RPMI7951 (cell line): ENCODE results near the gene CAPN7. TPM values are rescaled to one million over a fixed set of nuclear protein-coding genes. Genes with fewer than 3 reads are reported as not detected.
"Not testable (repeated sequence)": the region's sequence is repeated elsewhere in the genome, so short reads cannot be mapped to it uniquely, and the experiment has no call there.

Experiments used
- DNase-seq: peaks from one replicate; pipeline ENCODE4 v3.0.0-alpha.2; 2012; ENCODE audit warnings: low read depth
- total RNA-seq: library from RNA; depleted of rRNA; stranded (reverse); fragments of >200 nt; shearing (Covaris generic); gene quantifications from 2 replicates; pipeline ENCODE4 v1.2.3, GENCODE V29; 2014; rRNA removed

Gene CAPN7
- total RNA-seq: 27.8 and 28.2 TPM in 2 replicates

DNA sequence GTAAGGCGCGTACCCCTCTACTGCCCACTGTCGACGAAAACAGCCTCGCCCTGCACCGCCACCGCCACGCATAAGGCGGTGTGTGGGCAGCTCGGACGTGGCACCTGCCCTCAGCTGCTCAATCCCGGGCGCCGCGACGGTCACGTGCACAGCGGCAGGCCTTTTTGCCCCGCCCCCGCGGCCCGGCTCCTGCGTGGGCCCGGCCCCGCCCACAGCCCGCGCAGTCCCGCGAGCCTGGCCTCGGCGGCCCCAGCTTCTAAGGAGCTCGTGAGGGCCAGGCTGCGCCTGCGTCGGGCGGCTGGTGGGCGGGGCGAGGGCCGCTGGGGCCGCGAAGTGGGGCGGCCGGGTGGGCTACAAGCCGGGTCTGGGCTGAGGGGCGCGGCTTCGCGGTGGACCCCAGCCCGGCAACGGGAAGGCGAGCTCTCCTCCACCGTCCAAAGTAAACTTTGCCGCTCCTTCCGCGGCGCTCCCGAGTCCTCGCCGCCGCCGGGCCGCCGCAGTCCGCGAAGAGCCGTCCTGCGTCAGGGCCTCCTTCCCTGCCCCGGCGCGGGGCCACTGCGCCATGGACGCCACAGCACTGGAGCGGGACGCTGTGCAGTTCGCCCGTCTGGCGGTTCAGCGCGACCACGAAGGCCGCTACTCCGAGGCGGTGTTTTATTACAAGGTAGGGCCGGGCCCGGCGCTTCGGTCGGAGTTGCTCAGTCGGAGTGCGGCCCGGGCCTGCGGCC lies at the start of gene CAPN7:
Gene CAPN7, plus strand, starts transcription at position 313 of the 728 bp plus-strand sequence. Its CDS starts 250 bp downstream, at position 563.
- peak; percentile 95 for DNase-seq

GRCh38 chr3:15157441-15157840 lies 48.6 kb upstream of the CAPN7 start:
- no peak for DNase-seq

- no peak for DNase-seq
Observed at GRCh38 chr3:15159501-15160136, 46.4 kb upstream of the CAPN7 start.

DNA sequence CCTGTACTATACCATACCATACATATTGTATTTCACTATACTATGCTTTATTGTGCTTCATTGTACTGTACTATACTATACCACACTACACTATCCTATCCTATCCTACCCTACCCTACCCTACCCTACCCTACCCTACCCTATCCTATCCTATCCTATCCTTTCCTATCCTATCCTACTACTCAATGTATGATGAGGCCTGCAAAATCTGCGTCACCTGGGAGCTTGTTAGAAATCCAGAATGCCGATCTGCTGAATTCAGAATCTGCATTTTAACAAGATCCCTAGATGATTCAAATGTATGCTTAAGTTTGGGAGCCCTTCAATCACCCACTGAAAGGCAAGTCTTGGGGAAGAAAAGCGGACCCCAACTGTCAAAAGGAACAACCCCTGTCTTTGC lies 45.4 kb upstream of the CAPN7 start:
- no peak for DNase-seq

GRCh38 chr3:15161133-15161532 lies 44.9 kb upstream of the CAPN7 start:
- DNase-seq: no peak

DNA sequence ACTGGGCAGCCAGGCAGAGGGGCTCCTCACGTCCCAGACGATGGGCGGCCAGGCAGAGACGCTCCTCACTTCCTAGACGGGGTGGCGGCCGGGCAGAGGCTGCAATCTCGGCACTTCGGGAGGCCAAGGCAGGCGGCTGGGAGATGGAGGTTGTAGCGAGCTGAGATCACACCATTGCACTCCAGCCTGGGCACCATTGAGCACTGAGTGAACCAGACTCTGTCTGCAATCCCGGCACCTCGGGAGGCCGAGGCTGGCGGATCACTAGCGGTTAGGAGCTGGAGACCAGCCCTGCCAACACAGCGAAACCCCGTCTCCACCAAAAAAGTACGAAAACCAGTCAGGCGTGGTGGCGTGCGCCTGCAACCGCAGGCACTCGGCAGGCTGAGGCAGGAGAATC lies 42.4 kb upstream of the CAPN7 start:
- DNase-seq: not testable (repeated sequence)

GRCh38 chr3:15164340-15164739 lies 41.7 kb upstream of the CAPN7 start:
- DNase-seq: no peak

GRCh38 chr3:15165061-15165460 lies 41.0 kb upstream of the CAPN7 start:
- no peak for DNase-seq

GRCh38 chr3:15166391-15166790 lies 39.7 kb upstream of the CAPN7 start:
- DNase-seq: not testable (repeated sequence)

DNA sequence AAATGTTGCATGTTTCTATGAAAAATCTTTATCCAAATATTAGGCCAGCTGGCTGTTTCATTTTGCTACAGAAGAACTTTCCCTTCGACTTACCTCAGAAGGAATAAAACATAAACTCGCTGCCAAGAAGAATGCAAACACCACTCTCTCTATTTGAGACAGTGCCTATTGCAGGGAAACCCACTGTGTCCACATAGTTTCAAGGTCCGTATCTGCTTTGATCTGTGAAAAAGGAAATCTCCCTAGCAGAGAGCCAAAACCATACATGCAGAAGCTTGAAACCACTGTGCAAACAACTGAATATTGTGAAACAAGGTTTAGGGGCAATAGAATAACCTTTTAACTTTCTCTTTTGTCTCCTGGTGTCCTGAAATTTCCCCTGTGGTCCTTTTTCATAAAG lies 35.0 kb upstream of the CAPN7 start:
- no peak for DNase-seq

DNA sequence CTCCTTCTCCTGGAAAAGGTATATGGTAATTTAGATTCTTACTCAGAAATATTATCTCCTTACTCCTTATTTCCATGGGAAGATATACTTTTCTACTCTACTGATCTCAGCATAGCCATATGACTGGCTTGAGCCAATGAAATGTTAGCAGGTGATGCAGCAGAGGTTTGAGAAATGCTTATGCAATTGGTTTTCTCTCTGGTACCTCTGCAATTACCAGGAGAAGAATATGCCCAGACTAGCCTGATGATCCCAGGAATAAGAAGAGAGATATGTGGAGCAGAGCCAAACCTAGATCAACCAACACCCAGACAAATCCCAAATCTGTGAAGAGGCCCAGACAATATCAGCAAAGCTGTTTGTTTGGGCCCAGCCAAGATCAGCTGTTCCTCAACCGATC lies 33.2 kb upstream of the CAPN7 start:
- DNase-seq: no peak

DNA sequence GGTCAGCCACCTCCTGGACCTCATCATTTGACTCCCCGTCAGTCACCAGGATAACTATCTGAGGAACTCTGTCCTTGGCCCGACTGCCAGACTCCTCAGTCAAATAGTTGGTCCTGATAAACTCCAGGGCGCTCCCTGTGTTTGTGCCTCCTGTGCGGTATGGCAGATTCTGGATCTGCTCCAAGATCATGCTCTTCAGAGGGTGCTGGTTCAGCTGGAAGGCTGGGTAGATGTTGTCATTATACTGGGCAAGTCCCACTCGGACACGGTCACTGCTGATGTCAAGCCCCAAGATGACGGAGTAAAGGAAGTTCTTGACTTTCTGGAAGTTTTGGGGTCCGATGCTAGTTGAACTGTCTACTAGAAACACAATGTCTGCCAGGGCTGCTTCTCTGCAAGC lies 31.1 kb upstream of the CAPN7 start:
- no peak for DNase-seq

DNA sequence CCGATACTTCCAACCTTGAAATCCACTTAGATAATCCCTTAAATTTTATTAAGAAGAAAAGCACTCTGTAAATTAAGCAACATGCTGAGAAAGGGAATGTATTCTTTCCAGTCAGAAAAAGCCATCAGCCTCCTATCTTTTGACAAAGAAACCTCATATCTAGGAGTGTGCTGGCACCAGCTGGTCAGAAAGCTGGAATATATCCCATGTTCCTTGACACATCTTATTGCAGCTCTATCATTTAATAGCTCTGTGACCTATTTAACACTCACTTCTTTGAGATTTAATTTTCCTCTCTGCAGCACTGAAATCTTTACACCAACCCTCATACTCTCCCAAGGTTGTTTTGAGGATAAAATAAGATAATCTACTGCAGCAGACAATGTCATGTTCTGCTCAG lies 30.4 kb upstream of the CAPN7 start:
- no peak for DNase-seq

DNA sequence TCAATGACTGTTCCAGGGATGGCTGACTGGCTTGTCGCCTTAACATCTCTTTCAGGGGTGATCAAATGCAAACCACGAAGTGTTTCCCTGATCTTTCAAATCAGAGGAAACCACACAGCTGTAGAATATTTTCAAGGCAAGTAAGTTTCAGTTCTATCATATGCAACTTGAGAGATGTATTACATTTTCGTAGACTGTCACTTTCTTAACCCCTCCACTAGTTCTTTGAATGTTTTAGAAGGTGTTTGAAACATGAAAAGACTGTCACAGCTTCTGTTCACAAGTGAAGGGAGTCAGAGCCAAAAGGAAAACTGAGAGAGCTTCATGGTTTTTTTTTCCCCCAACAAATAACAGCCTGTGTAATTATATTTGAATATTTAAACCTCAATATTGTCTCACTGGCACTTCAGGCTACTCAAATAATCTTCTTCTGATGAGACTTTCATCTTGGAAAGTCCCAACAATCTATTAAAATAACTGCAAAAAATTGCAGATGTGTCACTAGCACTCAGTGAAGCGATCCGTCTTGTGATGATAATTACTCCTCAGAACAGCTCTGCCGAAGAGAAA lies 25.9 kb upstream of the CAPN7 start:
- no peak for DNase-seq

- no peak for DNase-seq
Observed at GRCh38 chr3:15181511-15181910, 24.5 kb upstream of the CAPN7 start.

GRCh38 chr3:15181963-15182362 lies 24.1 kb upstream of the CAPN7 start:
- no peak for DNase-seq

- DNase-seq: no peak
Observed at GRCh38 chr3:15183011-15183410, 23.0 kb upstream of the CAPN7 start.

DNA sequence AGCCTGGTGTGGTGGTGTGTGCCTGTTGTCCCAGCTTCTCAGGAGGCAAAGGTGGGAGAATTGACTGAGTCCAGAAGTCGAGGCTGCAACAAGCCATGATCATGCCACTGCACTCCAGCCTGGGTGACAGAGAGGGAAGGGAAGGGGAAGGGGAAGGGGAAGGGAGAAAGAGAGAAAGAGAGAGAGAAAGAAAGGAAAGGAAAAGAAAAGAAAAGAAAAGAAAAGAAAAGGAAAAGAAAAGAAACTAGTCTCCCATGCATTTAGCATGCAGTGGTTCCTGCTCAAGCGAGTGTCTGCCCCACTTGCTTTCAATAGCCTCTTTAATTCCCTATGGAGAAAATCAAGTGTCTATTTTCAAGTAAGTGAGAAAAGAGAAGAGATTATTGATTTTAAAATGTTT lies 20.6 kb upstream of the CAPN7 start:
- no peak for DNase-seq

- no peak for DNase-seq
Observed at GRCh38 chr3:15186101-15186476, 20.0 kb upstream of the CAPN7 start.

DNA sequence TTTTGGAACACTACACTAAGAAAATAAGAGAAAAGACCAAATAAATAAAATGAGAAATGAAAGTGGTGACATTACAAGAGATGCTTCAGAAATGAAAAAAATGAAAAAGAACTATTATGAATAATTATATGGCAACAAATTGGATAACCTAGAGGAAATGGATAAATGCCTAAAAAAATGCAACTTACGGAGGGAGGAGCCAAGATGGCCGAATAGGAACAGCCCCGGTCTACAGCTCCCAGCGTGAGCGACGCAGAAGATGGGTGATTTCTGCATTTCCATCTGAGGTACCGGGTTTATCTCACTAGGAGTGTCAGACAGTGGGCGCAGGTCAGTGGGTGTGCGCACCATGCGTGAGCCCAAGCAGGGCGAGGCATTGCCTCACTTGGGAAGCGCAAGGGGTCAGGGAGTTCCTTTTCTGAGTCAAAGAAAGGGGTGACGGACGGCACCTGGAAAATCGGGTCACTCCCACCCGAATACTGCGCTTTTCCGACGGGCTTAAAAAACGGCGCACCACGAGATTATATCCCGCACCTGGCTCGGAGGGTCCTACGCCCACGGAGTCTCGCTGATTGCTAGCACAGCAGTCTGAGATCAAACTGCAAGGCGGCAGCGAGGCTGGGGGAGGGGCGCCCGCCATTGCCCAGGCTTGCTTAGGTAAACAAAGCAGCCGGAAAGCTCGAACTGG lies 19.4 kb upstream of the CAPN7 start:
- DNase-seq: not testable (repeated sequence)

GRCh38 chr3:15197340-15198029 lies 8.6 kb upstream of the CAPN7 start:
- no peak for DNase-seq

DNA sequence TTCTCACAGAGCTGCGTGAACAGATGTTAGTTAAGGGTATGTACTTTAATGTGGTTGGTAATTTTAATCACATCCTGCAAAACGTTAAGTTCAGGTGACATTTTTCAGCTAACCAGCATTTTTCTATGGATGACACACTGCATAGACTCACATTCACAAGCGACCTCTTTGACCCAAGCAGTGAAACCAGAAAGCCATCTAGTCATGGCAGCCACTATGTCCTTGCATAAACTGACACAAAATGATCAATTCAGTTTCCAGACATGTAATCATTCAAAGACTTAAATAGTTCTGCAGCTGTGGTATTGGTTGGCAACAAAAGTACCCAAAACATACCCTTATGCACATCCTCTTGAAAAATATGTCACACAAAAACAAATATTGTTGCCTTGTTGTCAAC lies 7.4 kb upstream of the CAPN7 start:
- no peak for DNase-seq
